SK-N-SH treated with all-trans-retinoic acid at 6 μM for 48 hours (cell line): Measurements from ENCODE around the gene RNF128.
"Not testable (repeated sequence)": the region's sequence is repeated elsewhere in the genome, so short reads cannot be mapped to it uniquely, and the experiment has no call there.

Experiments used
- ATAC-seq: fragments of 200-7000 bp; cut with Tn5 transposase; 3 replicates; pipeline ENCODE4 v1.9.1; 2020; ENCODE audit warnings: mild to moderate bottlenecking, moderate library complexity
- ARNTL ChIP-seq: fragments of 450-650 bp; formaldehyde crosslinking; IDR thresholded peaks from 2 replicates; pipeline ENCODE4 v1.5.0; 2020; ENCODE audit warnings: low read depth, mild to moderate bottlenecking, moderate library complexity, borderline replicate concordance
- BACH2 ChIP-seq: fragments of 250-450 bp; sonication (Bioruptor Pico); IDR thresholded peaks from 2 replicates; pipeline ENCODE4 v1.9.0; 2021; ENCODE audit warnings: mild to moderate bottlenecking, borderline replicate concordance
- CREB5 ChIP-seq: fragments of 250-450 bp; sonication (Bioruptor Pico); IDR thresholded peaks from 2 replicates; pipeline ENCODE4 v1.5.1; 2020; ENCODE audit warnings: low read depth, mild to moderate bottlenecking, moderate library complexity
- CSDC2 ChIP-seq: fragments of 250-450 bp; sonication (Bioruptor Pico); IDR thresholded peaks from 2 replicates; pipeline ENCODE4 v1.5.0; 2020; ENCODE audit warnings: mild to moderate bottlenecking, moderate library complexity
- ESRRG ChIP-seq: fragments of 250-450 bp; sonication (Bioruptor Pico); IDR thresholded peaks from 2 replicates; pipeline ENCODE4 v1.6.1; 2021; ENCODE audit warnings: mild to moderate bottlenecking
- GLIS3 ChIP-seq: fragments of 250-450 bp; sonication (Bioruptor Pico); IDR thresholded peaks from 2 replicates; pipeline ENCODE4 v1.5.0; 2020; ENCODE audit warnings: mild to moderate bottlenecking, moderate library complexity
- ISL1 ChIP-seq: fragments of 250-450 bp; sonication (Bioruptor Pico); IDR thresholded peaks from 2 replicates; pipeline ENCODE4 v2.1.2; 2022; ENCODE audit warnings: mild to moderate bottlenecking, moderate library complexity
- OSR1 ChIP-seq: fragments of 250-450 bp; sonication (Bioruptor Pico); IDR thresholded peaks from 2 replicates; pipeline ENCODE4 v1.8.0; 2022; ENCODE audit warnings: moderate library complexity, mild to moderate bottlenecking, inconsistent platforms
- PATZ1 ChIP-seq: fragments of 250-450 bp; sonication (Bioruptor Pico); IDR thresholded peaks from 2 replicates; pipeline ENCODE4 v1.8.0; 2020; ENCODE audit warnings: mild to moderate bottlenecking, moderate library complexity, borderline replicate concordance
- PPARA ChIP-seq: fragments of 250-450 bp; sonication (Bioruptor Pico); IDR thresholded peaks from 2 replicates; pipeline ENCODE4 v1.5.0; 2020; ENCODE audit warnings: mild to moderate bottlenecking, borderline replicate concordance
- RARB ChIP-seq: fragments of 250-450 bp; sonication (Bioruptor Pico); IDR thresholded peaks from 2 replicates; pipeline ENCODE4 v1.8.0; 2021; ENCODE audit warnings: mild to moderate bottlenecking, moderate library complexity
- SNAI2 ChIP-seq: fragments of 250-450 bp; sonication (Bioruptor Pico); IDR thresholded peaks from 2 replicates; pipeline ENCODE4 v1.5.0; 2020; ENCODE audit warnings: mild to moderate bottlenecking, moderate library complexity
- TOX ChIP-seq: fragments of 250-450 bp; sonication (Bioruptor Pico); IDR thresholded peaks from 2 replicates; pipeline ENCODE4 v1.8.0; 2021; ENCODE audit warnings: mild to moderate bottlenecking, moderate library complexity, borderline replicate concordance
- ZC3H10 ChIP-seq: fragments of 250-450 bp; sonication (Bioruptor Pico); IDR thresholded peaks from 2 replicates; pipeline ENCODE4 v1.5.1; 2021; ENCODE audit warnings: mild to moderate bottlenecking, moderate library complexity
- ZFP3 ChIP-seq: fragments of 250-450 bp; sonication (Bioruptor Pico); IDR thresholded peaks from 2 replicates; pipeline ENCODE4 v1.5.0; 2020; ENCODE audit warnings: mild to moderate bottlenecking, moderate library complexity
- ZFP30 ChIP-seq: fragments of 450-650 bp; formaldehyde crosslinking; IDR thresholded peaks from 2 replicates; pipeline ENCODE4 v1.5.0; 2022; ENCODE audit warnings: mild to moderate bottlenecking, moderate library complexity
- ZNF70 ChIP-seq: fragments of 450-650 bp; formaldehyde crosslinking; IDR thresholded peaks from 2 replicates; pipeline ENCODE4 v1.5.0; 2020; ENCODE audit warnings: mild to moderate bottlenecking, moderate library complexity
- ZNF8 ChIP-seq: fragments of 450-650 bp; formaldehyde crosslinking; IDR thresholded peaks from 2 replicates; pipeline ENCODE4 v1.5.0; 2020; ENCODE audit warnings: mild to moderate bottlenecking, moderate library complexity
- TF ChIP-seq, protein P1 (sequence below): fragments of 250-450 bp; sonication (Bioruptor Pico); IDR thresholded peaks from 2 replicates; pipeline ENCODE4 v1.5.0; 2020; ENCODE audit warnings: mild to moderate bottlenecking, moderate library complexity

The RNF128 gene

GRCh38 chrX:106811131-106811910, 84.8 kb downstream of the RNF128 start:
- TF ChIP-seq SNAI2 (no peak), ARNTL (no peak), GLIS3 (CRISPR knock-in tag) (no peak), ZC3H10 (no peak), CREB5 (no peak), ISL1 (no peak), PPARA (CRISPR knock-in tag) (no peak), CSDC2 (CRISPR knock-in tag) (no peak), RARB (CRISPR knock-in tag) (no peak), ZNF8 (CRISPR knock-in tag) (no peak), ESRRG (no peak), TOX (no peak), ZNF70 (no peak), ZFP30 (no peak), OSR1 (CRISPR knock-in tag) (no peak), ZFP3 (CRISPR knock-in tag) (no peak), PATZ1 (CRISPR knock-in tag) (no peak), BACH2 (CRISPR knock-in tag) (no peak)
- TF ChIP-seq, protein P1, sequence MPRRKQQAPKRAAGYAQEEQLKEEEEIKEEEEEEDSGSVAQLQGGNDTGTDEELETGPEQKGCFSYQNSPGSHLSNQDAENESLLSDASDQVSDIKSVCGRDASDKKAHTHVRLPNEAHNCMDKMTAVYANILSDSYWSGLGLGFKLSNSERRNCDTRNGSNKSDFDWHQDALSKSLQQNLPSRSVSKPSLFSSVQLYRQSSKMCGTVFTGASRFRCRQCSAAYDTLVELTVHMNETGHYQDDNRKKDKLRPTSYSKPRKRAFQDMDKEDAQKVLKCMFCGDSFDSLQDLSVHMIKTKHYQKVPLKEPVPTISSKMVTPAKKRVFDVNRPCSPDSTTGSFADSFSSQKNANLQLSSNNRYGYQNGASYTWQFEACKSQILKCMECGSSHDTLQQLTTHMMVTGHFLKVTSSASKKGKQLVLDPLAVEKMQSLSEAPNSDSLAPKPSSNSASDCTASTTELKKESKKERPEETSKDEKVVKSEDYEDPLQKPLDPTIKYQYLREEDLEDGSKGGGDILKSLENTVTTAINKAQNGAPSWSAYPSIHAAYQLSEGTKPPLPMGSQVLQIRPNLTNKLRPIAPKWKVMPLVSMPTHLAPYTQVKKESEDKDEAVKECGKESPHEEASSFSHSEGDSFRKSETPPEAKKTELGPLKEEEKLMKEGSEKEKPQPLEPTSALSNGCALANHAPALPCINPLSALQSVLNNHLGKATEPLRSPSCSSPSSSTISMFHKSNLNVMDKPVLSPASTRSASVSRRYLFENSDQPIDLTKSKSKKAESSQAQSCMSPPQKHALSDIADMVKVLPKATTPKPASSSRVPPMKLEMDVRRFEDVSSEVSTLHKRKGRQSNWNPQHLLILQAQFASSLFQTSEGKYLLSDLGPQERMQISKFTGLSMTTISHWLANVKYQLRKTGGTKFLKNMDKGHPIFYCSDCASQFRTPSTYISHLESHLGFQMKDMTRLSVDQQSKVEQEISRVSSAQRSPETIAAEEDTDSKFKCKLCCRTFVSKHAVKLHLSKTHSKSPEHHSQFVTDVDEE: no peak
- ATAC-seq: no peak

DNA sequence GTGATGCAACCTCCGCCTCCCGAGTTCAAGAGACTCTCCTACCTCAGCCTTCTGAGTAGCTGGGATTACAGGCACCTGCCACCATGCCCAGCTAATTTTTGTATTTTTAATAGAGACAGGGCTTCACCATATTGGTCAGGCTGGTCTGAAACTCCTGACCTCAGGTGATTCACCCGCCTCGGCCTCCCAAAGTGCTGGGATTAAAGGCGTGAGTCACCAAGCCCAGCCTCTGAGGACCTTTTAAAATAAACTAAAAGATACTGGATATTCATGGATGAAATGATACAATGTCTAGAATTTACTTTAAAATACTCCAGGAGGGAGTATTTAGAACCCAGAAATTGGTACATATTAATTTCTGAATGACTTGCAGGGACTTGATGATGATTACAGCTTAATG, 86.4 kb downstream of the RNF128 start:
- not testable (repeated sequence) for ATAC-seq

DNA sequence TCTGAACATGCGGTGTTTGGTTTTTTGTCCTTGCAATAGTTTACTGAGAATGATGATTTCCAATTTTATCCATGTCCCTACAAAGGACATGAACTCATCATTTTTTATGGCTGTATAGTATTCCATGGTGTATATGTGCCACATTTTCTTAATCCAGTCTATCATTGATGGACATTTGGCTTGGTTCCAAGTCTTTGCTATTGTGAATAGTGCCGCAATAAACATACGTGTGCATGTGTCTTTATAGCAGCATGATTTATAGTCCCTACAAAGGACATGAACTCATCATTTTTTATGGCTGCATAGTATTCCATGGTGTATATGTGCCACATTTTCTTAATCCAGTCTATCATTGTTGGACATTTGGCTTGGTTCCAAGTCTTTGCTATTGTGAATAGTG, 87.6 kb downstream of the RNF128 start:
- ATAC-seq: not testable (repeated sequence)
